Measurements from ENCODE around the gene R3HDM2. TPM values are rescaled to one million over a fixed set of nuclear protein-coding genes. Genes with fewer than 3 reads are reported as not detected.

The R3HDM2 gene
- total RNA-seq, 2 donors from 2014 or later: 78.9 to 79.1 TPM

GRCh38 chr12:57203791-57204190, 227.1 kb downstream of the R3HDM2 start:
- Mint-ChIP-seq H3K4me3 (no peak overlapping the region), H3K9me3 (no peaks in the 10 kb centered on the region), H3K27ac (no peak overlapping the region), H3K36me3 (ENCODE audit: insufficient read depth in 2 of 2) (no peaks in the 10 kb centered on the region), H3K4me1 (ENCODE audit: low read depth) (no peaks in the 10 kb centered on the region), H3K27me3 (ENCODE audit: low read depth) (no peaks in the 10 kb centered on the region)
- no peak for ATAC-seq (replicated peaks in 1 of 2)
- DNase-seq: no peak

Other genes starting within 250 kb of the R3HDM2 start
- 1 to 10 TPM; 1.5 to 2.3 TPM for gene NXPH4, start 214.2 kb downstream of the R3HDM2 start, total RNA-seq
- 100 to 1,000 TPM; 507 to 550 TPM for gene SHMT2, start 201.3 kb downstream of the R3HDM2 start, total RNA-seq
- 1 to 10 TPM; 3.5 to 4.2 TPM for gene STAC3, start 179.9 kb downstream of the R3HDM2 start, total RNA-seq
- gene INHBC, start 3.7 kb upstream of the R3HDM2 start, total RNA-seq: not detected
- 1 to 10 TPM; 3.8 to 4.8 TPM for gene INHBE, start 24.3 kb upstream of the R3HDM2 start, total RNA-seq
- gene GLI1, start 28.7 kb upstream of the R3HDM2 start, total RNA-seq: 1 to 10 TPM in 1 of 2 donors, under 1 TPM in 1; 0.21 to 1.3 TPM
- gene ARHGAP9, start 48.8 kb upstream of the R3HDM2 start, total RNA-seq: 100 to 1,000 TPM; 119 to 153 TPM
- 100 to 1,000 TPM; 575 to 653 TPM for gene MARS1, start 57.0 kb upstream of the R3HDM2 start, total RNA-seq
- gene DDIT3, start 89.5 kb upstream of the R3HDM2 start, total RNA-seq: 10 to 100 TPM; 64.6 to 71.7 TPM
- gene MBD6, start 91.8 kb upstream of the R3HDM2 start, total RNA-seq: 100 to 1,000 TPM; 131 to 148 TPM
- 10 to 100 TPM; 94.9 to 99.0 TPM for gene DCTN2, start 116.1 kb upstream of the R3HDM2 start, total RNA-seq
- gene KIF5A, start 119.0 kb upstream of the R3HDM2 start, total RNA-seq: 1 to 10 TPM; 3.2 to 5.9 TPM
- gene PIP4K2C, start 160.1 kb upstream of the R3HDM2 start, total RNA-seq: 10 to 100 TPM; 21.3 to 23.1 TPM
- 10 to 100 TPM; 44.3 to 52.7 TPM for gene DTX3, start 173.8 kb upstream of the R3HDM2 start, total RNA-seq
- gene ARHGEF25, start 180.4 kb upstream of the R3HDM2 start, total RNA-seq: 1 to 10 TPM; 2.8 to 5.3 TPM
- gene B4GALNT1, start 202.2 kb upstream of the R3HDM2 start, total RNA-seq: 1 to 10 TPM; 2.5 to 3.8 TPM

All from activated T-cell treated with anti-CD3 and anti-CD28 coated beads, Interleukin-2, amount 50 U/mL, for 72 hours (primary cell).